Islet of Langerhans (tissue), 1 donor: ENCODE data around the gene ADAMTS16.

Experiments
- FAIRE-seq: peaks from one replicate; lab custom pipeline; 2011; peaks lifted over from hg19 to GRCh38; lab: Jason Lieb, UNC

Gene ADAMTS16

GRCh38 chr5:5315068-5315980, 175.2 kb downstream of the ADAMTS16 start:
- no peak for FAIRE-seq

GRCh38 chr5:5316334-5316733, 176.2 kb downstream of the ADAMTS16 start:
- no peak for FAIRE-seq

DNA sequence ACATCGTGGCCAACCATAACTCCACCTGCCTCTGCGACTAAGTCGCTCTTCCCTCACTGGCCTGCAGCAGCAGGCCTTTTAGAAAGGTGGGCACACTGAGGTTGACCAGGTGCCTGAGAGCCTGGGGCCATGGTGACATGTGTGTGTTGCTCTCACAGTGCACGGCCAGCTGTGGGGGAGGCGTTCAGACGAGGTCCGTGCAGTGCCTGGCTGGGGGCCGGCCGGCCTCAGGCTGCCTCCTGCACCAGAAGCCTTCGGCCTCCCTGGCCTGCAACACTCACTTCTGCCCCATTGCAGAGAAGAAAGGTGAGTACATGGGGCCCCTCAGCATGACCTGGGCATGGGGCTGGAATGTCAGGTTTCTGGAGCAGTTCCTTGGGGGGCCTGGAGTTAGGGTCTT, 177.8 kb downstream of the ADAMTS16 start:
- no peak for FAIRE-seq

DNA sequence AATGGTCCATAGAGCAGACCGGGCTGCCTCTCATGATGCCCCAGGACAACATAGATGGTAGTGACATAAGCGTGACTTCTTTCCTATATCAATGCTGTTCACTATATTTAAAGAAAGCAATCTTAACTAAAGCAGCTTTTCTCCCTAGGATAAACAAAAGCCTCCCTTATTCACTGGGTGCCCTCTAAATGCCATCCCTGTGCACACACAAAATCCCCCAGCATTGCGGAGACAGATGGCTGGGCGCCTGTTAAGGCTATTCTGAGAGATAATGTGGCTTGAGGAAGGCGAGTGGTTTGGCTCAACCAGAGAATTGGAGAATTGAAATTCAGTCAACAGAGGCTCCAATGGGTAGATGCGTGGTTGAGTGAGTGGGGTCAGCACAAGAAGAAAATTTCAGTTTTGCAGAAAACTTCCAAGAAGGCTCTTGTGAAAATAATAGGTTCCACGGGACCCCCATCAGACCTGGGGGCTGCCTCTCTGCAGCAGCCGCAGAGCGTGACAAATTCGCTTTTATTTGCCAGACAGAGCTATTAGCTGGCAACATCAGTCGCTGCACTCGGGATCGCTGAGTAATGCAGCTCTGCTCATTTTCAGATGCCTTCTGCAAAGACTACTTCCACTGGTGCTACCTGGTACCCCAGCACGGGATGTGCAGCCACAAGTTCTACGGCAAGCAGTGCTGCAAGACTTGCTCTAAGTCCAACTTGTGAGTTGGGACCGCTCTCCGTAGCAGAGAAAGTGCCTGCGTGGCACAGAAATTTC, 178.5 kb downstream of the ADAMTS16 start:
- FAIRE-seq, result no peak

GRCh38 chr5:5320062-5320805, 180.1 kb downstream of the ADAMTS16 start:
- no peak for FAIRE-seq

DNA sequence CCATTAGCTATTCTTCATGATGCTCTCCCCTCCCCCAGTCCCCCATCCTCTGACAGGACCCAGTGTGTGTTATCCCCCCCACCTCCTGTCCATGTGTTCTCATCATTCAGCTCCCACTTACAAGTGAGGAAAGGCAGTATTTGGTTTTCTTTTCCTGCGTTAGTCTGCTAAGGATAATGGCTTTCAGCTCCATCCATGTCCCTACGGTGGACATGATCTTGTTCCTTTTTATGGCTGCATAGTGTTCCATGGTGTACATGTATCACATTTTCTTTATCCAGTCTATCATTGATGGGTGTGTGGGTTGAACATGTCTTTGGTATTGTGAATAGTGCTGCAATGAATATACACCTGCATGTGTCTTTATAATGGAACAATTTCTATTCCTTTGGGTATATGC, 181.0 kb downstream of the ADAMTS16 start:
- FAIRE-seq, result no peak

GRCh38 chr5:5323551-5323950, 183.4 kb downstream of the ADAMTS16 start:
- no peak for FAIRE-seq

DNA sequence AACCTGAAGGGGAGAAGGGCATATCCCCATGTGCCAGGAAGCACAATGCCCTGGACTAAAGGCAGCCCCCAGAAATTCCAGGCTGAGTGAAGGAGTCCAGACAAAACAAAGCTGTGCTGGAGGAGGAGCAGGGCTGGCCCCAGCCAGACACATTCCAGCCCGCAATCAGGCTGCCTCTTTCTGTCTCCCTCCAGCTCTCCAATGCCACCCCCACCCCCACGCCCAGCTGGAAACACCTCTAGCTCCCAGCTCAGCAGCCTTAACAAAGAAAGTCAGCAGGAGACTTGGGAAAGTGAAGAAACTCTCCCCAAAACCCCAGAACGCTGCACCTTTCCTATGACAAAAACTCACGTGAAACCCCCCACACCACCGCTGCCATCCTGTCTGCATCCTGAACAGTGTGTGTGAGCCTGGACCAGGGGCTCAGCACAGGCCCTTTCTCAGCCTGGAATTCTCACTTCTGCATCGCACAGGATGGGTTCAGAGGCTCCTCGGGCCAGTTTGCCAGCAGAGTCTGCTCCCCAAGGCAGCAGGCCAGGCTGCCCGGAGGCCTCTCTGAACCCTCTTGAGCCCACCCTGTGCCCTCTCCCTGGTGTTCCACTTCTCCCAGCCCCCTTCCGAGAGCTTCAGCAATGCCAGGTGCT, 186.1 kb downstream of the ADAMTS16 start:
- no peak for FAIRE-seq

- no peak for FAIRE-seq
Measured at GRCh38 chr5:5327126-5327525, 187.0 kb downstream of the ADAMTS16 start.

DNA sequence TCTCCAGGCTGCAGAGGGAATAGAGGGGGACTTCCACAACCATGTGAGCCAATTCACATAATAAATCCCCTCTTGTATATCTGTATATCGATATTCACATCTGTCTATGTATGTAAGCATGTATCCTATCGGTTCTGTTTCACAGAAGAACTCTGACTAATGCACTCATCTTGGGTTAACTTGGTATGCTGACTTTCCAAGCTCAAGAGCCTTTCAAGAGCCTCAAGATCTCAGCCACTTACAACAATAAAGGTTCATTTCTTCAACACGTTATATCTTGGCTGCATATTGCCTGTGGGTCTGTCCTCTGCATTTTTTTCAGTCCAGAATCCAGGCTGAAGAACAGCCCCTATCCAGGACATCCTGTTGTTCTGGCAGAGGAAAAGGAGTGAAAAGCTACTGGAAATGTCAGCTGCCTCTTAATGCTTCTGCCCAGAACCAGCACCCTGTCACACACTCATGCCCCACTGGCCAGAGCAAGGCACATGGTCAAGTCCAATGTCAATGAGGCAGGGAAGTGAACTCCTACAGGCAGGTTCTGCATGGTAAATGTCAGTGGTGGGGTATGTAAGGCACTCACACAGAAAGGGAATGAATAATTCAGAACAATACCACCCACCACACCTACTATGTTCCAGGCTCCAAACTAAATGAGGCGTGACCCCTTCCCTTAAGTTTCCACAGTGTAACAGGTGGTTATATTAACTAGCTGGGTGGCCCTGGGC, 190.8 kb downstream of the ADAMTS16 start:
- no peak for FAIRE-seq

DNA sequence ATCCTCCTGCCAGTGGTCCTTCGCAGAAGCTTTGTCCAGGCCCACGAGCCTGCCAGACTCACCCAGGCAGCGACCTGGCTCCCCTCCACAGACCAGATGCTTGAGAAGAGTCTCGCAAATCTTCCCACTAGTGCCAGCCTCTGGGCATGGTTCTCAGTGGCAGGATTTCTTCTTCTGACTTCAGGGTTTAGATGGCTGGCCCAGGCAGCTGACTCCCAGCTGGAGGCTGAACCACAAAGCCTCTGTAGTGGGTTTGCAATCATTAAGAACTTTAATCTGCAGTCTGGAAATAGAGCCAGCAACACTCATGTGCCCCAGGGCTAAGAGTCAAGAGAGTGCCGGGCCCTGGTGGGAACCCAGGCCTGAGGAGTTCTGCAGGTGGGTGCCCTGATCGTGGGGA, 191.7 kb downstream of the ADAMTS16 start:
- no peak for FAIRE-seq

DNA sequence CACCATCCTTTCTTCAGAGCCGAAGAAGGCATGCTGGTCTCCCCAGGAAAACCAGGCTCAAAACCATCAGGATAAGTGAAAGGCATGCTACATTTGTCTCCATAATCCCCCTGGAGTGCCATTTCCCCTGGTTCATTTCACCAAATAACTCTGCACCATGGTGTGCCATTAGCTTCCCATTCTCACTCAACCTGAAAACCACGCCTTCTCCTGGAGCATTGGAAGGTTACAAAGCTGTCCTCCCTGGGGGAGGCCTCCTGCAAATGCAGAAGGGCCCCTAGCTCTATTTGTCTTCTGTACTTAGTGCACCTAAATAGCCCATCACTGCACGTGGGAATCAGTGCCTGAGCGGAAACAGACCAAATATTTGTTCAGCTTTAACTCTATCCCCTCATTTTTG, 192.2 kb downstream of the ADAMTS16 start:
- FAIRE-seq, result no peak

GRCh38 chr5:5335107-5335506, 195.0 kb downstream of the ADAMTS16 start:
- no peak for FAIRE-seq

DNA sequence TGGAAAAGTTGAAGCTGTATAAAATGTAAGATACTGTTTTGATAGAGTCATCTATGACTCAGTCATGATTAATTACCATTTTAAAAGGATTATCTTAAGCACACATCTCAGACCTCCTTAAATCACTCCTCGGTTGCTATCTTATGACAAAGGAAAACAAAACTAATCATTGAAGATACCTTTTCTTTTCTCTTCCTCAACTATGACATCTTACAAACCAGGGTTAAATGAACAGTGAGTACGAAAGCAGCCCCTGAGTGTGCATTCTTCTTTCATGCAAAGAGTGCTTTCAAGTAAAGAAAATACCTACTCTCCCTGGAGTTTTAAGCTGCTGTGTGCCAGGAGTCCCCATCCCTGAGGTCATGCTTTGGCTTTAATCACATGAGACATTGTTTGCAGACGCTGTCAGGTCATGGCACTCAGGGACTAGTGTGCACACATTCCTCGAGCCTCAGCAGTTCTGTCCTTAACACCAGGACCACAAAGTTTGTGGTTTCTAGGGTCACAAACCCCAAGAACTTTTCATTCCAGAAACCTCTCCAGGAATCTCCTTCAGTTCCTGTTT, 195.7 kb downstream of the ADAMTS16 start:
- no peak for FAIRE-seq

DNA sequence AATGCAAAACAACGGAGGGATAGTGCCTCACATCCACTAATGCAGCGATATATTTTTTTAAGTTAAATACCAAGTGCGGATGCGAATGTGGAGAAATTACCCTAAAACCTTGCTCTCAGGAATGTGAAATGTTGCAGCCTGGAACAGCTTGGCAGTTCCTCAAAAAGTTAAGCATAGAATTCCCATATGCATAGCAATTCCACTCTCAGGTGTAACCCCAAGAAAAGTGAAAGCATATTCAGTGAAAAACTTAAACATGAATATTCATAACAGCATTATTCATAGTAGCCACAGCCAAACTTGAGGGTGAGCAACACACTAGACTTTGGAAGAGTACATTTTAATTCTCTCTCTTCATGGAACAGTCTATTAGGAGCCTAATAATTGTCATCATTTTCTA, 199.1 kb downstream of the ADAMTS16 start:
- FAIRE-seq, result no peak

DNA sequence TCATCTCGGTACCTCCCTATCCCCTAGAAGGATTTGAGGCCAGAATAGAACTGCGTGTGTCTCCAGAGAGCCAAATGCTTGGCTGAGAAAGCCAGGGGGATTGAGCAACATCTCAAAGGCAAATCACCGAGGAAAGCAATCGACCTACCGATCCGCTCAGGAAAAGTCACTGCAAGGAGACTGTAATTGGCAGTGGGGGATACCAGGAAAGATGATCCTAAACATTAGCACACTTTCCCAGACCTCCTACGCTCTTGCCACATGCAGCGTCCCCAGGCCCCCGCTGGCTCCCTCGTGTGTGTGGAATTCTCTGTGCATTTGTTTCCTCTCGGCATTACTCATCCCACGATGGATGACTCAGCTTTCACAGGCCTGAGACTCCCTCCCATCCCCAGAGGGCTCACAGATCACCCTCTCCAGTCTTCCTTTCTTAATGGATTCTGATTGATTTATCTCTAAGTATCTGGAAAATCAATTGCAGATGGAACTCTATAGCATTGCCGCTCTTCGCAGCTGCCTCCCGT, 200.1 kb downstream of the ADAMTS16 start:
- no peak for FAIRE-seq

DNA sequence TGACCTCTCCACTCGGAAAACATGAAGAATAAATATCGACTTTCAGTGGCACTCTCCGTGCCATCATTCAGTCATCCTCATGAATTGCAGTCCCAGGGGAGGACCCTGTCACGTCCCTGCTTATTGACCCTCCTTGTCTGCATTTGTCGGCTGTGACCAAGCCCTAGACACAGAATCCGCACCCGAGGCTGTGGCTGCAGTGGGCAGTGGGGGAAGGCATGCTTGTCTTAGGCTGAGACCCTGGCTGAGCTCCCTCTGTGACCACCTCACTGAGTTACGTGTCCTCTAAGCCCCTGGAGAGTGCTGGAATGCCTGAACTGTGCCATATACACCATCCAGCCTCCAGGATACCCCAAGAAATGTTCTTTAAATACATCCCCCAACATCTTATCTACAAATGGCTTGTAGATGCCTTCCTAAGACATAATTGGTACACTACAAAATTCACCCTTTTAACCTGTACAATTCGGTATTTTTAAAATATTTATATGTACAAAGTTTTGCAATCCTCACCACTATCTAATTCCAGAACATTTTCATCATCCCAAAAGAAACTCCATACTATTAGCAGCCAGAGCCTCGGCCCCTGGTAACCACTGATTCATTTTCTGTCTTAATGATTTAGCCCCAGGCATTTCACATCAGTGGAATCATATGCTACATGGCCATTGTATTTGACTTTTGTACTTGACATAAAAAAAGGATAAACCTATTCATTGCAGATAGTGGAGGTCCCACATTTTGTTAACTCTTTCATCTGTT, 201.6 kb downstream of the ADAMTS16 start:
- no peak for FAIRE-seq

- FAIRE-seq, result no peak
Measured at GRCh38 chr5:5342784-5343183, 202.7 kb downstream of the ADAMTS16 start.

DNA sequence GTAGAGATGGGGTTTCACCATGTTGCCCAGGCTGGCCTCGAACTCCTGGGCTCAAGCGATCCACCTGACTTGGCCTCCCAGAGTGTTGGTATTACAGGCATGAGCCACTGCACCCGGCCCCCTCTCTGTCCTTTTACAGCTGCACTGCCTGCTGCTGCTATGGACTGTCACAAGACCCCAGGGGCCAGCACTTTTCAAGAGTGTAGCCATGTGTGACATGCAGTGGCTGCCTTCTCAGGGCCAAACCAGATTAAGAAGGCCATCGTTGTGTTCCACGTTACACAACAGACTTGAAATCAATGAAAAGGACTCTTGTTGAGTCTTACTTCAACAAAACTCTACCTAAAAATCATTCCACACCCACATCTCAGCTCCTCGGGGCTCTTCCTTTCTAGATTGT, 203.4 kb downstream of the ADAMTS16 start:
- FAIRE-seq, result no peak

- no peak for FAIRE-seq
Measured at GRCh38 chr5:5344051-5344571, 204.0 kb downstream of the ADAMTS16 start.
